Measurements from ENCODE around the gene NUMB.

The NUMB gene

DNA sequence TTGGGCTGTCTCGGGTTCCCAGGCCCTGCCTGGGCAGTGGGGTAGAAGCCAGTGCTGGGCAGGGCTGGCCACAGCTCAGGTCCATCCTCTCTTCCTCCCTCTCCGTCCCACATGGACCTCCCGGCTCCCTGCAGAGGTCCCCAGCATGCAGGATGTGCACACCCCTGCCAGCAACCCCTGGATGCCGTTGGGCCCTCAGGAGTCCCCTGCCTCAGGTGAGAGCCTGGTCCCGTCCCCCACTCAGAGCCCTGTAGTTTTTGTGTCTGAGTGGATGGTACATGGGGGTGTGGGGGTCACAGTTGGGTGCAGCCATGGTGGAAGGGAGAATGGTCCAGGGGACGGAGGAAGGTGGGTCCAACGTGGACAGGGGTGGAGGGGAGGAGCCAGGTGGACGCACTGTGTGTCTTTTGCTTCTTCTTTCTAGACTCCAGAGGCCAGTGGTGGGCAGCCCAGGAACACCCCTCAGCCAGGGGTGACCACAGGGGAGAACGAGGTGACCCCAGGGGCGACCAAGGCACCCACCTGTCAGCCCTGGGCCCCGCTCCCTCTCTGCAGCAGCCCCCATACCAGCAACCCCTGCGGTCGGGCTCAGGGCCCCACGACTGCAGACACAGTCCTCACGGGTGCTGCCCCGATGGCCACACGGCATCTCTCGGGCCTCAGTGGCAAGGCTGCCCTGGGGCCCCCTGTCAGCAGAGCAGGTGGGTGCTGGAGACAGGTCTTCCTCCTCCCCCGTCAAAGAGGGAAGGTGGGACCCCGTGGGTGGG lies 199.3 kb downstream of the NUMB start:
- no peak for DNase-seq

DNA sequence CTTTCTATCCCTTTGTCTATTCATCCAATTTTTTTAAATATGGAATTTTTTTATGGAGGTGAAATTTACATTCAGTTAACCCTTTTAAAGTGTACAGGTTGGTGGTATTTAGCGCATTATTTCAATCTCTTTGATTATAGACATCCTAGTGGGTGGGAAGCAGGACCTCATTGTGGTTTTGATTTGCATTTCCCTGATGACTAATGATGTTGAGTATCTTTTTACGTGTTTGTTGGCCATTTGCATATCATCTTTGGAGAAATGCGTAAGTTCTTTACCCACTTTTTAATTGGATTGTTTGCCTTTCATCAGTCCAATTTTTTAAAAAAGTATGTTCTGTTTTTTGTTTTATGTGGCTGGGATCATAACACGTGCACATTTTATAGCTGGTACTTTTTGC lies 200.3 kb downstream of the NUMB start:
- DNase-seq = no peak

DNA sequence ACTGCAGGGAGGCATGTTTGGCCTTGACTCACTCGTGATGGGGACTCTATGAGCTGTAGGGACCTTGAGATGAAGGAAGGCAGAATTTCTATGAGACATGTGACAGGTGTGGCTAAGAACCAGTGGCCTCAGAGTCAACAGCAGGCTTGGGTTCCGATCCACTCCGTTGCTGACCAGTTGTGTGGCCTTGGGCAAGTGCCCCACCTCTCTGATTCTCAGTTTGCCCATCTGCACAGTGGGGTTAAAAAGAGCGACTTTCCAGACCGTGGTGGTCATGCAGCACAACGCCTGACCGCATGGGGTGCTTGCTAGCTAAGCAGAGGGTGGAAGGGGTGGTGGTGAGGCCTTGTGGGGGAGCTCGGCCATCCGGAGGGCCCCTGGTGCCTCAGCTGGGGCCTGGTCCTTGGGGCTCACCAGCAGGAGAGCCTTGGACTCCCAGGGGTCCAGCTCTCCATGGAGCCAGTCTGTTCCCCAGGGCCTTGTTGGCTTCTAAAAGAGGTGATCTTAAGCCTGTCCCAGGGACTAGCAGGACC lies 202.6 kb downstream of the NUMB start:
- DNase-seq = no peak

DNA sequence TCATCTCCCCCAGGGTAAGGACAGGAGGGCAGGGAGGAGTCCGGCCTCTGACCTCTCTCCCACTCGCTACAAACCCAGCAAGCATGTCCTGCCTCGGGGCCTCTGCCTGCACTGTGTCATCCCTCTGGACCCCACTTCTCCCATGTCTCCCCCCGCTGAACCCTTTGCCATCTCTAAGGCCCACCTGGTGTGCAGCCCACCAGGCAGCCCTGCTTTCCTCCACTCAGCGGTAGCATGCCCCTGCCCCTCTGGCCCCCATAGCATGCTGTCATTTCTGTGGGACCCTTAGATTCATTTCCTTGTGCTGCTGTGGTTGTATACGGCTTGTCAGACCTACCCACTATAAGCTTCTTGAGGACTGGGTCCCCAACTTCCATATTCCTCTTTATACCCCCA lies 203.3 kb downstream of the NUMB start:
- no peak for DNase-seq

DNA sequence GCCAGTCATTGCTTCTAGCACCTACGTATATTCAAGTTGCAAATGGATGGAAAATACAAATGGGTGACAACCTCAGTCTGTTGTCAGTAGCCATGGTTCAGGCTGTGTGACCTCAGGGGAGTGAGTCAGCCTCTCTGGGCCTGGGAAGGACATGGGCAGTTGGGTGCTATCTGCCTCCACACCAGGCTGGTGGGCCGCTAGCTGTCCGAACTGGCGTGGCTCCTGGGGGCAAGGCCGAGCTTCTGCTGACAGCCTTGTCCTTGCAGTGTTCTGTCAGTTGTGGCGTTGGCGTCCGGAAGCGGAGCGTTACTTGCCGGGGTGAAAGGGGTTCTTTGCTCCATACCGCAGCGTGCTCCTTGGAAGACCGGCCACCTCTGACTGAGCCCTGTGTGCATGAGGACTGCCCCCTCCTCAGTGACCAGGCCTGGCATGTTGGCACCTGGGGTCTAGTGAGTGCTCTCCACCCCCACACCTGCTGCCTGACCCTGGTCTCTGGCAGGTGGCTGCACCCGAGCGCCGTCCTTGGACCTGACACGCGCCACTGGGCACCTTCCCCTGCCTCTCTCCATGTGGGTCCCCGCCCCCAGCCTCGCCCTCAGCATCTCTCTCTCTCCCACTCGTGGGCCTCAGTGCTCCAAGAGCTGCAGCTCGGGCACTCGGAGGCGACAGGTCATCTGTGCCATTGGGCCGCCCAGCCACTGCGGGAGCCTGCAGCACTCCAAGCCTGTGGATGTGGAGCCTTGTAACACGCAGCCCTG lies 203.9 kb downstream of the NUMB start:
- no peak for DNase-seq

DNA sequence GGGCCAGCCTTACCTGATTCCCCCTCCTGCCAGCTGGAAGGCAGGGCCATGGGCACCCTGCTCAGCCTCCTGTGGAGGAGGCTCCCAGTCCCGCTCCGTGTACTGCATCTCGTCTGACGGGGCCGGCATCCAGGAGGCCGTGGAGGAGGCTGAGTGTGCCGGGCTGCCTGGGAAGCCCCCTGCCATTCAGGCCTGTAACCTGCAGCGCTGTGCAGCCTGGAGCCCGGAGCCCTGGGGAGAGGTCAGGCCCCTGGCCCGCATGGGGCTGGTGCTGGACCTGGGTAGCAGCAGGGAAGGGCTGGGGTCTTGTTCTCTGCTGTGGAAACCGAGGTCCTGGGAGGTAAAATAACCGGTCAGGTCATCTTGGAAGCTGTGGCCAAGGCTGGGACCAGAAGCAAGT lies 204.6 kb downstream of the NUMB start:
- no peak for DNase-seq

DNA sequence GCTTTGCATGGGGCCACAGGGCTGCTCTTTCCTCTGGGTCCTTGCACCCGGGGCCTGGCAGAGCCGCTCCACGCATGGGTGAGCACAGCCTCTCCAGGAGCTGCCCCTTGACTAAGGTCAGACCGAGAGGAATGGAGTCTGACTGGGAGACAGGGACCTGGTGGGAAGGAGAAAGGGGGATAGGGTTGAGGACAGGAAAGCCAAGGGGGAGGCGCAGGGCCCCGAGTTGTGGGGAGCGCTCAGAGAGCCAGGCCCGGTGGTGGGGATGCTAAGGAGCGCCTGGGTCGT lies 205.1 kb downstream of the NUMB start:
- DNase-seq = no peak

DNA sequence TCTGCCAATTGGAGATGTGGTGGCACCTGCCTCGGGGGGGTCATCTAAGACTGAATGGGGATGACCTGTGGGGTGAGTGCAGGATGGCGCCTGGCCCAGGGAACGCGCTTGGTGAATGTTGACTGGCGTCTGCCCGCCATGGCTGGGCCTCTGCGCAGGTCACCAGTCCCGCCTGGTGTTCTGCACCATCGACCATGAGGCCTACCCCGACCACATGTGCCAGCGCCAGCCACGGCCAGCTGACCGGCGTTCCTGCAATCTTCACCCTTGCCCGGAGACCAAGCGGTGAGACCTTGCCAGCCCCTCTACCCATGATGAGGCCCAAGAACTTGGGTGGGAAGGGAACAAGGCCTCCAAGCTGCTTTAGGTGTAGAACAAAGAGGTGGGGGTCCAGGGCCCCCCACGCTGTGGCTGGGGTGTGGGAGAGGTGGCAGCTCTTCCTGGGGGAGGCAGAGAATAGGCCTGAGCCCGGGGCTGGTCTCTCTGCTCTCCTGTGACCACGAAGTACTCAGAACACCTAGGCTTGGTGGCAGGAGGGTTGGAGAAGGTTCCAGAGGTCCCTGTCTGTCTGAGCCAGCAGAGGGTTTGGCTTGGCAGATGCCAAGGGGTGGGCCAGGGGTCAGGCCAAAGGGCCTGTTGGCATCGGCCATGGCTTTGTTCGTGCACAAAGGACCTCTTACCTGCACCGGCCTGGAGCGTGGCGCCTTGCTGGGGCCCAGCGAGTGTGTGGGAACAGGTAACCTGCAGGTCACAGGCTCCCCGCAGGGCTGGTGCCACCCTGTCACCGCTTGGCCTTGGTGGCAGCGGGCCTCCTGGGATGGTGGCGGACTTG lies 205.6 kb downstream of the NUMB start:
- DNase-seq = no peak

DNA sequence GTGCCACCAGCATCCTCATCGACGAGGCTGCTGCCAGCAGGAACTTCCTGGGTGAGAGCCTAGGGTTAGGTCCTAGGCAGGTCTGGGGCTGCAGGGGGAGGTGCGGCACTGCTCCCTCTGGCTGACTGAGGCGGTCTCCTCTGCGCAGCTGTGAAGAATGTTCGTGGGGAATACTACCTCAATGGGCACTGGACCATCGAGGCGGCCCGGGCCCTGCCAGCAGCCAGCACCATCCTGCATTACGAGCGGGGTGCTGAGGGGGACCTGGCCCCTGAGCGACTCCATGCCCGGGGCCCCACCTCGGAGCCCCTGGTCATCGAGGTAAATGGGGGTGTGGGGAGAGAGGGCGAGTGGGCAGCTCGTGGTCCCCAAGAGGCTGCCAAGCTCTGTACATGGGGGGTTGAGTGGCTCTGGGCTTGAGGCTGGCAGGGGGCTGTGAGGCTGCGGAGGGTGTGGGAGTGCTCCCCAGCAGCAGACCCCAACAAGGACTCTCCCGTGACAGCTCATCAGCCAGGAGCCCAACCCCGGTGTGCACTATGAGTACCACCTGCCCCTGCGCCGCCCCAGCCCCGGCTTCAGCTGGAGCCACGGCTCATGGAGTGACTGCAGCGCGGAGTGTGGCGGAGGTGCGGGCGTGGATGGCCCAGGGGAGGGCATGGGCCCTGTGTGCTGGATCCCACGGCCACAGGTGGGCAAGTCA lies 206.7 kb downstream of the NUMB start:
- no peak for DNase-seq

DNA sequence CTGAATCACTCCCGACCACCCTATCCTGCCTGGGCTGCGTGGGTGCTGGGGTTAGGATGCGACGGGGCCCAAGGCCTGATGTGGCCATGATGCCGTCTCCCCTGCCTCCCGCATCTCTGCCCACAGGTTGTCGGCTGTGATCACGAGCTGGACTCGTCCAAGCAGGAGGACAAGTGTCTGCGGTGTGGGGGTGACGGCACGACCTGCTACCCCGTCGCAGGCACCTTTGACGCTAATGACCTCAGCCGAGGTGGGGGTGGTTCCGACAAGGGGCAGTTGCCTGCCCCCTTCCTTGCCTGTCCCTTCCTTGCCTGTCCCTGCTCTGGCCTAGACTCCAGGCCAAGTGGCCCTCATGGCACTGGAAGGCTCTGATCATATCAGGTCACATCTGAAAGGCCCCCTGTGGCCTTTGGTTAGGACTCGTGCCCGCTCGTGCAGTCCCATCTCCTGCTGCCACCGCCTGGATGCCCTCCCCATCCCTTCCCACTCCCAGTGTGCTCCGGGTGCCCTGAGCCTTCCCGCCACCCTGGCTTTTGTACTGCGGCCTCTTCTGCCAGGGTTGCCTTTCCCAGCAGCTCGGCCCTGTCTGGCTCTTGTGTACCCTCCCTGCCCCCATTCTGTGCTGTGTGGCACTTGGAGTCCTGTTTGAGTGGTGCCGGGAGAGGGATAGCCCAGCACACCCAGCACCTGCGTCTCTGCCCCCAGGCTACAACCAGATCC lies 207.4 kb downstream of the NUMB start:
- DNase-seq = no peak

DNA sequence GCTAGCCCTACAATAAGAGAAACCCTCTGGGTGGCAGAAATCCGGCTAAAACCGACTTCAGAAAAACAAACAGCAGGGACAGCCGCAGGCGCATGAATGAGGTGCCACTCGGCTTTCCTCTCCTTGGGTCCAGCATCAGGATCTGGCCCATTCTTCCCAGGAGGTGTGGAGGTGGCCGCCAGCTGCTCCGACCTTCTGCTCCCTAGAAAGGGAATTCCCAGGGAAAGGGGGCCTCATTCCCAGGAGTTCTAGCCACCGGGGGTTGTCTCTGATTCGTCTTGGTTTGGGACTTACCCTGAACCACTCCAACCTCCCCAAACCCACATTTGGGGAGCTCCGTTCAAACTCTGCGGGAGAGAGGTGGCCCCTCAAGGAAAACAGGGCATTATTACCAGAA lies 208.0 kb downstream of the NUMB start:
- no peak for DNase-seq

DNA sequence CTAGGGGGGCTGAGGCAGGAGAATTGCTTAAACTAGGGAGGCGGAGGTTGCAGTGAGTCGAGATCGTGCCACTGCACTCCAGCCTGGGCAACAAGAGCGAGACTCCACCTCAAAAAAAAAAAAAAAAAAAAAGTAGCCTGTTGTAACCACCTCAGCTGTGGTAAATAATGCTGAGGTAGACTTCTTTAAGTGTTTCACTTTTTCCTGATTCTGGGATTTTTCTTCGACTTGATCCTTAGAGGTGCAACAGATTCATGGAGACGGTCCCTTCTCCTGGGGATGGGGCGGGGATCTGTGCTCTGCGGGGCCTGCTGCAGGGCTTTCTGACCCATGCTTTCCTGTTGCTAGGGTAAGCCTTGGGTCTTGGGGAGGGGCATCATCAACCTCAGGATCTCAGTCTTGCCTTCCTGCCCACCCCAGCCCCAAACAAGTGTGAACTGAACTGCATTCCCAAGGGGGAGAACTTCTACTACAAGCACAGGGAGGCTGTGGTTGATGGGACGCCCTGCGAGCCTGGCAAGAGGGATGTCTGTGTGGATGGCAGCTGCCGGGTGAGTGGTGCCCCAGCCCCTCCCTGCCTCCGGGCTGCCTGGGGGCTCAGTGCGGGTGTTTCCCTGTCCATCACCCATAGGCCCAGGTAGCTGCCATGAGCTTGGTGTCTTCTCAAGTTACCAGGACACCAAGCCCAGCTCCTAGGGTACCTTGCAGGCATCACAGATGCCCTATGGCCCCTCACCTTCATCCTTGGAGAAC lies 208.6 kb downstream of the NUMB start:
- no peak for DNase-seq

DNA sequence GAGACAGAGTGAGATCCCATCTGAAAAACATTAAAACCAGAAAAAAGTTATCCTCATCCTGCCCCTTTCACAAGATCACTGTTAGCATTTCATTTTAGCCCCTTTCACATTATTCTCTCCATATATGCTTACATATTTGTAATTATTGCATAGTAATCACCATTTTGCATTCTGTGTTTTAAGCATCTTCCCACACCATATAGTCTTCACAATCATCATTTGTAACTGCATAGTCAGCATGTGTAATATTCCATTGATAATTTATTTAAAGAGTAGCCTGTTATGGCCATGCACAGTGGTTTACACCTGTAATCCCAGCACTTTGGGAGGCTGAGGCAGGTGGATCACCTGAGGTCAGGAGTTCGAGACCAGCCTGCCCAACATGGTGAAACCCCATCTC lies 209.2 kb downstream of the NUMB start:
- no peak for DNase-seq

DNA sequence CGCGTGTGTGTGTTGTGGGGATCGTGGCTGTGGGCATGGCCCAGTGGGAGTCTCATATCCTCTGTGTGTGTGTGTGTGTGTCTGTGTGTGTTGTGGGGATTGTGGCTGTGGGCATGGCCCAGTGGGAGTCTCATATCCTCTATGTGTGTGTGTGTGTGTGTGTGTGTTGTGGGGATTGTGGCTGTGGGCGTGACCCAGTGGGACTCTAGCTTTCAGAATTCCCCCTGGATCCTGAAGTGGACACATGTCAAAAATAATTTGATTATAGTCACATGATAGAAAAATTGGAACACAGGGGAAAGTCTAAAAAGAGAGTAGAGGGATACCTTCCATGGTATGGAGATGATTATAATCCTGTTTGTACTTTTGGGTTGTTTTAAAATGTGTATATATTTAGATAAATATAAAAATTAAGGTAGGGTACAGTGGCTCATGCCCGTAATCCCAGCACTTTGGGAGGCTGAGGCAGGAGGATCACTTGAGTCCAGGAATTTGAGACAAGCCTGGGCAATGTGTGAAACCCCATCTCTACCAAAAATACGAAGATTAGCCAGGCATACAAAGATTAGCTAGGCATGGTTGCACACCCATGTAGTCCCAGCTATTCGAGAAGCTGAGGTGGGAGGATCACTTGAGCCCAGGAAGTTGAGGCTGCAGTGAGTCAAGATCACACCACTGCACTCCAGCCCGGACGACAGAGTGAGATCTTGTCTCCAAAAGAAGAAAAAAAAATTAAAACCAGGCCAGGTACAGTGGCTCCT lies 210.1 kb downstream of the NUMB start:
- DNase-seq = no peak

DNA sequence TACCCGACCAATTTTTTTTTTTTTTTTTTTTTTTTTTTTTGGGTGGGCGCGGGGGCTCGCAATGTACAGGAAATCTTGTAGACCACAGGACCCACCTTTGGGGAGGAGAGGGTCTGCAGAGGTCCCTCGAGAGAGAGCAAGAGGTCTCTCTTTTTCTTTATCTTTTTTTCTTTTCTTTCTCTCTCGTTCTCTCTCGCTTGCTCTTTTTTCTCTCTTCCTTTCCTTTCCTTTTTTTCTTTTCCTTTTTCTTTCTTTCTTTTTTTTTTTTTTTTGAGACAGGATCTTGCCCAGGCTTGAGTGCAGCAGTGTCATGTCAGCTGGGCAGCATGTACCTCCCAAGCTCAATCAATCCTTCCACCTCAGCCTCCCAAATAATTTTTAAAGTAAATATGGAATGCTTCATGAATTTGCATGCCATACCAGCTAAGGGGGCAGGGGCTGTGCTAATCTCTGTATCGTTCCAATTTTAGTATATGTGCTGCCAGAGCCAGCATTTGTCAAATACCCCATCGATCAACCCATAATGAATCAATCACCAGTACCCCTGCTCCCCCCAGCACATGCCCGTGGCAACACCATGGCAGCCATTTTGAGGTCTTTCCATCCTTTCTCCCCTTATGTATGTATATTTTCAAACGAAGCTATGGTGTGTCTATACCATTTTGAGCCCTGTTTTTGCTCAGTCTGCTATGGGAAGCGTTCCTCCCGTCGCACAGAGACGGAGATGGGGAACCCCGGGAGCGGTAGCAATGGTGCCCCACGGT lies 211.8 kb downstream of the NUMB start:
- DNase-seq = no peak

DNA sequence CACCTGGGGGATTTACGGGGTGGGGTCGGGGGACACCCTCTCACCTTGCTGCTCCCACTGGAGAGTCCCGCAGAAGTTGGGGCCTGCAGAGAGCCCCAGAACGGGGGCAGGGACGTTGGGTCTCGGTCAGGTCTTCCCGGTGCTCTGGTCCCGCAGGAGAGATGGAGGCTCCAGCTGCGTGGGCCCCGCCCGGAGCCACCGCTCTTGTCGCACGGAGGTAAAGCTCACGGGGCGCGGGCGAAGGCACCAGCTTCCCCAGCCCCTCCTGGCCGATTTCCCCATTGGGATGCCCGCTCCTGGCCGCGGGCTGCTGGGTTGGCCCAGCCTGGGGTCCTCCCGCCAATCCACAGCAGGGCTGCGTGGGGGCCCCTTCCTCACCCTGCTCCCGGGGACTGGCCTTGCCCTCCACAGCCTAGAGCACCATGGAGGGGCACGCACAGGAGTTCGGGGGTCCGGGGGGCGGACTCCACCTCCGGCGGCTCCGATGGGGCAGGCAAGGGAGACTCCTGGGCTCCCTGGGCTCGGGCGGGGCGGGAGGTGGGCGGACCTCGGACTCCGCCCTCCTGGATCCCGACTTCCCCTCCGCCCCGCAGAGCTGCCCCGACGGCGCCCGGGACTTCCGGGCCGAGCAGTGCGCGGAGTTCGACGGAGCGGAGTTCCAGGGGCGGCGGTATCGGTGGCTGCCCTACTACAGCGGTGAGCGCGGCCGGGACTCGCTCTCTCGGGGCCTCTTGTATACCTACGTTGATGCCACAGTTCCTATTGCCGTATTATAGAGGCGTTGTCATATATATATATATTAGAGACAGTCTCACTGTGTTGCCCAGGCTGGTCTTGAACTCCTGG lies 212.6 kb downstream of the NUMB start:
- peak; percentile 71 for DNase-seq

DNA sequence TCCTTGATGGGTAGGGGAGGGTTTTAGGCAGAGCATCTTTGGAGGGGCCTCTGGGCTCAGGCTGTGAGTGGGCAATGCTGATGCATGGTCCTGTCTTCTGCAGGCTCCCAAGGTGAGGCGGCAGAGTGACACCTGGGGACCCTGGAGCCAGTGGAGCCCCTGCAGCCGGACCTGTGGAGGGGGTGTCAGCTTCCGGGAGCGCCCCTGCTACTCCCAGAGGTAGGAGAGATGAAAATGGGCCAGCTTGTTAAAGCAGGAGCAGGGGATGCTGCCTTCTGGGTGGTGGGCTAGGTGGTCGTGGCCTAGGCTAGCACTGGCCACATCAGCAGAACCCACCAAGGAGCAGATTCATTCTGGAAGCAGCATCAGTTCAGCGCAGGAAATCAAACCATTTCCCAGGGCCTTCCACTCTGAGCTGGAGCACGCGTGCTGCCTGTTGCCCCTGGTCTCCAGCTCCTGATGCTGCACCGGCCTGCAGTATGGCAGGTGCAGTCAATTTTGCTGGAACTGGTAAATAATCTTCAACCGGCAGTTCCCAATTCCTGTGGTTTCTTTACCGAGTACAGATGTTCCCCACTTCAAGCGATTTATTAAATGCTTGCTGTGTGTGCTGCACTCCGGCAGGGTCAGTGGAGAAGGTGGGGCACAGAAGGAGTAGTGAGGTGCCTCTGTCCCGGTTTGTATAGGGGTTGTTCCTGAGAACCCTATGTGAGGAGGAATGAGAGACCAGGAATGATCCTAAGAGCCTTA lies 213.6 kb downstream of the NUMB start:
- no peak for DNase-seq

DNA sequence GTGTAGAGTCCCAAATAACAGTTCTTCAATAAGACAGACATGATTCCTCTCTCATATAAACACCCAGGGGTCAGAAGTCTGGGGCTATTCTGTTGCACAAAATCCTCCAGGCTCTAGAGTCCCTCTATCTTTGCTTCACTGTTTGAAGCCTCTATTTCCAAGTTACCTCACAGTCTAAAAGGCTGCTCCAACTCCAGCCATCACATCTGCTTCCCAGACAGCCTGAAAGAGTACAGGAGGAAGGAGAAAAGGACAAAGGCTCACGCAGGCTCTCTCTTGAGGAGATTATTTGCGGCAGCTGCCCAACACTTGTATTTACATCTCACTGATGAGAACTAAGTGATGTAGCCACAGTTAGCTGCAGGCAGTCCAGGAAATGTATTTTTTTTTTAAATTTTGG lies 214.6 kb downstream of the NUMB start:
- DNase-seq = no peak

All from right forelimb (tissue), 1 donor.